Endothelial cell of umbilical vein (primary cell): Measurements from ENCODE around the gene ARGLU1. TPM values are rescaled to one million over a fixed set of nuclear protein-coding genes. Genes with fewer than 3 reads are reported as not detected.

Experiments
- BruUV-seq: library from RNA; stranded (reverse); fragments of 400-500 nt; replicated peaks from 2 replicates; lab custom pipeline; 2021; lab: Mats Ljungman, UMichigan
- CTCF ChIA-PET: fragments of 300-600, 350-600 bp; sonication (Branson Sonifier 250); formaldehyde crosslinking; loops from one replicate; lab custom pipeline; 2021; ENCODE audit warnings: antibody characterized with exemption, inconsistent platforms; lab: Charles Lee
- POLR2A ChIA-PET: fragments of 300-600, 350-600 bp; sonication (Branson Sonifier 250); formaldehyde crosslinking; loops from one replicate; lab custom pipeline; 2021; ENCODE audit warnings: antibody characterized with exemption, inconsistent platforms; lab: Charles Lee
- DNase-seq: peaks from one replicate; pipeline ENCODE4 v3.0.0-alpha.2; 2011; ENCODE audit warnings: low read depth, low spot score
- FAIRE-seq: peaks from 2 replicates; lab custom pipeline; 2011; peaks lifted over from hg19 to GRCh38; lab: Jason Lieb, UNC
- H2AFZ ChIP-seq: 2 replicates; pipeline ENCODE4 v1.6.0; 2012; ENCODE audit warnings: low read depth, low read length, control low read depth, inconsistent platforms
- H3K27ac ChIP-seq: 2 replicates; pipeline ENCODE4 v1.5.1; 2011; ENCODE audit warnings: low read depth, mild to moderate bottlenecking, control low read depth, low read length, moderate library complexity; ENCODE audit not compliant: insufficient read depth
- H3K27me3 ChIP-seq, 2 experiments: 2 replicates each; pipeline versions ENCODE4 v1.6.0 to v1.6.1; 2011; ENCODE audit warnings: low read length in 2 of 2, mixed read lengths in 1 of 2; ENCODE audit not compliant: control insufficient read depth in 2 of 2, insufficient read depth in 2 of 2
- H3K36me3 ChIP-seq, 2 experiments: 2 replicates in 1 of 2; 3 replicates in 1 of 2; pipeline ENCODE4 v1.5.1; 2011; ENCODE audit warnings: low read length in 2 of 2, mild to moderate bottlenecking in 1 of 2, moderate library complexity in 1 of 2; ENCODE audit not compliant: control insufficient read depth in 2 of 2, insufficient read depth in 2 of 2; ENCODE audit errors: extremely low read depth in 1 of 2
- H3K4me1 ChIP-seq: 3 replicates; pipeline ENCODE4 v1.5.1; 2011; ENCODE audit warnings: mild to moderate bottlenecking, low read length; ENCODE audit not compliant: control insufficient read depth, insufficient read depth; ENCODE audit errors: extremely low read depth
- H3K4me2 ChIP-seq: 2 replicates; pipeline ENCODE4 v1.6.1; 2011; ENCODE audit warnings: low read length, control low read depth, mixed read lengths; ENCODE audit not compliant: insufficient read depth
- H3K4me3 ChIP-seq, 3 experiments: fragments of 200-600 bp in 1 of 3; sonication (generic), shearing (Covaris generic) in 1 of 3; replicated peaks in 1 of 3; 2 replicates each; pipeline ENCODE4 v1.5.1; 2011 to 2016; ENCODE audit warnings: control low read depth in 3 of 3, low read length in 3 of 3, mild to moderate bottlenecking in 2 of 3, inconsistent platforms in 1 of 3, low read depth in 1 of 3, moderate library complexity in 1 of 3; ENCODE audit not compliant: insufficient read depth in 1 of 3
- H3K79me2 ChIP-seq: 2 replicates; pipeline ENCODE4 v1.6.0; 2012; ENCODE audit warnings: low read length, inconsistent platforms; ENCODE audit not compliant: control insufficient read depth, insufficient read depth
- H3K9ac ChIP-seq: replicated peaks from 2 replicates; pipeline ENCODE3; 2011; ENCODE audit warnings: low read length, control low read depth; ENCODE audit not compliant: insufficient read depth; ENCODE audit errors: extremely low read depth
- H3K9me1 ChIP-seq: replicated peaks from 3 replicates; pipeline ENCODE4 v1.6.0; 2011; ENCODE audit warnings: mild to moderate bottlenecking, low read length; ENCODE audit not compliant: control insufficient read depth, insufficient read depth; ENCODE audit errors: extremely low read depth
- H3K9me3 ChIP-seq: replicated peaks from 2 replicates; pipeline ENCODE4 v1.5.1; 2012; ENCODE audit warnings: low read length, inconsistent platforms; ENCODE audit not compliant: control insufficient read depth, insufficient read depth
- H4K20me1 ChIP-seq: replicated peaks from 2 replicates; pipeline ENCODE3; 2011; ENCODE audit warnings: mild to moderate bottlenecking, low read length; ENCODE audit not compliant: control insufficient read depth, insufficient read depth; ENCODE audit errors: extremely low read depth
- CTCF ChIP-seq, 2 donors: IDR thresholded peaks; 1 replicate in 1 of 2; 2 replicates in 1 of 2; pipeline ENCODE4 v1.5.1; 2011; ENCODE audit warnings: low read length in 2 of 2, mild to moderate bottlenecking in 2 of 2, moderate library complexity in 2 of 2, control low read depth in 1 of 2, inconsistent platforms in 1 of 2, low read depth in 1 of 2; ENCODE audit not compliant: insufficient read depth in 1 of 2; ENCODE audit errors: extremely low read depth in 1 of 2
- EZH2 ChIP-seq: IDR thresholded peaks from 2 replicates; pipeline ENCODE4 v1.6.1; 2012; ENCODE audit warnings: borderline replicate concordance, low read depth, mild to moderate bottlenecking, moderate library complexity, low read length, inconsistent platforms; ENCODE audit not compliant: severe bottlenecking
- FOS ChIP-seq: IDR thresholded peaks from 2 replicates; pipeline ENCODE4 v1.6.1; 2011; ENCODE audit warnings: mild to moderate bottlenecking, low read length, moderate library complexity, borderline replicate concordance; ENCODE audit not compliant: insufficient read depth
- GATA2 ChIP-seq: IDR thresholded peaks from 2 replicates; pipeline ENCODE4 v1.7.0; 2011; ENCODE audit warnings: low read depth, mild to moderate bottlenecking, moderate library complexity, mixed read lengths, low read length; ENCODE audit not compliant: insufficient read length, insufficient read depth
- JUN ChIP-seq: IDR thresholded peaks from 2 replicates; pipeline ENCODE4 v1.6.1; 2011; ENCODE audit warnings: borderline replicate concordance, low read depth; ENCODE audit not compliant: insufficient read length, insufficient read depth
- MAX ChIP-seq: IDR thresholded peaks from 2 replicates; pipeline ENCODE4 v1.6.1; 2011; ENCODE audit not compliant: insufficient read depth, insufficient read length
- MYC ChIP-seq: IDR thresholded peaks from one replicate; pipeline ENCODE4 v1.6.1; 2011; ENCODE audit warnings: mild to moderate bottlenecking, low read depth, low read length
- POLR2A ChIP-seq: IDR thresholded peaks from 2 replicates; pipeline ENCODE4 v1.6.1; 2012; ENCODE audit warnings: low read depth, mild to moderate bottlenecking, control low read depth, low read length
- POLR2AphosphoS5 ChIP-seq: IDR thresholded peaks from 2 replicates; pipeline ENCODE4 v1.6.1; 2012; ENCODE audit warnings: low read depth, mild to moderate bottlenecking, control low read depth, low read length, moderate library complexity; ENCODE audit not compliant: insufficient read depth
- dilution Hi-C: fragments of 300-500 bp; cut with MboI; formaldehyde crosslinking; loops from one replicate; pipeline ENCODE4 v1.15.0; 2019; ENCODE audit warnings: low sequenced_read_pairs; ENCODE audit not compliant: extremely low pct_ligation_motif_present
- intact Hi-C: fragments of 100-400 bp; cut with micrococcal nuclease; formaldehyde crosslinking; loops from one replicate; pipeline ENCODE4 v1.10.0; 2022
- polyA plus RNA-seq, 4 experiments: library from polyadenylated mRNA; depleted of rRNA in 3 of 4; stranded (reverse) in 3 of 4; unstranded in 1 of 4; fragments of >200 nt; gene quantifications; 2 replicates each; pipeline versions ENCODE4 v1.2.1 to v1.2.3, GENCODE V29; 2011 to 2012; ENCODE audit warnings: missing spikeins in 1 of 4
- total RNA-seq: library from RNA; stranded (reverse); gene quantifications from 2 replicates; pipeline ENCODE4 v1.2.3, GENCODE V29; 2021

ARGLU1 gene
- total and polyA plus RNA-seq, 2 donors (not counting 3 experiments of a cell fraction or from before 2014, with no cell fraction given): 44.4 to 111 TPM

DNA sequence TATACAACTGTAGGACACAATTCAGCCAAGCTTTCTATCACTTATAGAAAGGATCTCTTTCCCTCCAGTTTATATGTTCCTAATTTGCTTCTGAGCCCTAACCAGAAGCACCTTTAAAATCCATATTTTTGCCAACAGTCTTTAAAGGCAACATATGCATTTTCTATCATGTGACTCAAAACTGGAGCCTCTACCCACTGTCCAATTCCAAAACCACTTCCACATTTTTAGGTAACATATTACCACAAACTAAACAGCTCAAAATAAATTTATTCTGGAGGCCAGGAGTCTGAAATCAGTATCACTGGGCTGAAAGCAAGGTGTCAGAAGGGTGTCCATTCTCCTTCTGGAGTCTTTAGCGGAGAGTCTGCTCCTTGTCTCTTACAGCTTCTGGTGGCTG lies 16.6 kb downstream of the ARGLU1 start:
- POLR2A ChIA-PET: no interaction called here

More for the DNA sequence above, 16.6 kb downstream of the ARGLU1 start:
- H3K36me3 ChIP-seq: peaks cover 8 to 27% of the 10 kb centered on the region in 2 experiments
- no peak overlapping the region for H3K4me3 ChIP-seq
- intact Hi-C loops: no loop called here
- DNase-seq: no peak
- TF ChIP-seq CTCF (IDR thresholded peaks at IDR 0.05; ENCODE audit: extremely low read depth in 1 of 2, insufficient read depth in 1 of 2, low read depth in 1 of 2, low read length in 2 of 2) (no peak), MYC (no peak), FOS (no peak), POLR2A (no peak), GATA2 (no peak), JUN (no peak), MAX (no peak), EZH2 (no peak), POLR2AphosphoS5 (no peak)
- H3K4me2 ChIP-seq: no peak overlapping the region
- BruUV-seq: no TSS peak
- H4K20me1 ChIP-seq: peaks cover 20% of the 10 kb centered on the region
- H2AFZ ChIP-seq: no peak overlapping the region
- H3K27me3 ChIP-seq: no peaks in the 10 kb centered on the region
- no peak overlapping the region for H3K9ac ChIP-seq
- H3K9me1 ChIP-seq: no peaks in the 10 kb centered on the region
- peaks cover 98% of the 10 kb centered on the region for H3K79me2 ChIP-seq
- no peaks in the 10 kb centered on the region for H3K9me3 ChIP-seq
- no peak for FAIRE-seq
- H3K4me1 ChIP-seq: peaks cover 4% of the 10 kb centered on the region
- no peak overlapping the region for H3K27ac ChIP-seq
- dilution Hi-C loops: no loop called here
- CTCF ChIA-PET: interaction anchor here (1.1 to 1.4 kb wide), 3 partner anchors 9 to 69 kb away, joined by 3 to 4 read pairs (median 3); no protein-coding TSS in a partner anchor
